ENCODE results near the gene CORO6. TPM values are rescaled to one million over a fixed set of nuclear protein-coding genes. Genes with fewer than 3 reads are reported as not detected.

Gene CORO6
- total RNA-seq (ENCODE audit: low replicate concordance), result 3.5 and 9.4 TPM in 2 replicates

DNA sequence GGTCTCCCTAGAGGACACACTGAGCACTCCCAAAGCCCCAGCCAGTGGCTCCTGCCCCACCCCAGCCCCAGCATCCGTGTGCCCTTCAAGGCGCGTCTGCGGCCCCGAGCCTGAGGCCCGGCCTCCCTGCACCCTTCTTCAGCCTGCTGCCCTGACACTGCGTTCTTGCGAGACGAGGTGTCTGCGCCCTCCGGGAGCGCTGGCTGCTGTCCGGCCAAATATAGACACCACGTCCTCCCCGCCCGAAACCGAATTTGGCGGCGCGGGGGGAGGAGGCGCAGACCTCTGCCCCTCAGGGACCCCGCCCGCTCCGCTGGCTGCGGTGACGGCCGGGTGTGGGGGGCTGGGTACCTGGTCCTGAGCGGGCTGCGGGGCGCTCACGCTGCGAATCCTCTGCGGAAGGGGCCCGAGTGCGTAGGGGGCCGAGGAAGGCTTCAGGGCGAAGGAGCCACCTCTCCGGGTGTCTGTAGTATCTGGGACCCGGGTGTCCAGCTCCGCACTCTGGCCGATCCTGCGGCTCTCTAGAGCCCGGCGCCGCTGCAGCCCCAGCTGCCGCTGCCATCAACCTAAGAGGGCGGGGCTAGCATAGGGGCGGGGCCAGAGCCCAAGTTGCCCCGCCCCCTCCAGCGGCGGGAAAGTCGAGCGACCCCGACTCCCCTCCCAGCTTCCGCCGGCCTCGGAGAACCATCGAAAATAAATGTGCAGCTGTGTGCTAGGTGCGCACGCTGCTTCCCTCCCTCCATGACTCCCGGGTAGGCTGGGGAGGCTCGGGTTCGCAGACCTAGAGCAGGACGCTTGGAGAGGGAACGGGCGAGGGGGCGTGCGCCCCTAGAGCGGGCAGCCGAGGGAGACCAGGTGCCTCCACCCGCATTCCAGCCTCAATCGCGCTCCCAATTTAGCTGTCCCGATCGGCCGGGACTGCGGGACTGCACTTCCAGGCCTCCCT is at the start of gene CORO6:
TSS of gene CORO6 (minus strand) at position 576 of the 946 bp plus-strand sequence. CDS start 1,491 bp downstream, outside the sequence.

DNA sequence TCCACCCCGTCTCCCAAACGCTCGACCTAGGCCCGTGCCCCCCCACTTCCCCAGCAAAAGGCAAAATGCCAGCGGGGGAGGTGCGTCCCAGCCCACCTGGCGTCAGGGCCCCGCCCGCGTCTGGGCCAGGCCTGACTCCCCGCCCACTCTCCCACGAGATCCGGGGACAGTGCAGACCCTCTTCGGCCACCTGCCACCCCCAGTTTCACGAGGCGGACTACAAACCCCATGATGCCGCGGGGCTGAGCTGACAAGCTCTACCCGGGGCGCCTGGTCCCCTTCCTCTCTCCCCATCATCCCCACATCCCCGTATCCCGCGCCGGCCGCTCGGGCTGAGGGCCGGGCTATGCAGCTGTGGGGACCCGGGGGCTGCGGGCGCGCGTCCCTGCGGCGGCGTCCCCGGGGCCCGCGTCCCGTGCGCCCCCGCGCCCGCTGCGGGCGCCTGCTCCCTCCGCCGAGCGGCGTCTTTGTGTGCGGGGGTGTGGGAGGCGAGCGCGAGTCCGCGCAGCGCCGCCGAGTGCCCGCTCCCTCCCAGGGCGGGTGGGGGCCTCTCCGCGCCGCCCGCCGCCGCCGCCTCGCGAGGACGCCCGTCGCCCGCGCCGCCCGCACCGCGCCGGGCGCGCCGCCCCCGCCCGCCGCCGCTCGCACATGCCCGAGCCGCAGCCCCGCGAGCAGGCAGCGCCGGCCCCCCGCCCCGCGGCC is 29.7 kb downstream of the CORO6 start, which contains the start of gene ANKRD13B:
TSS of gene ANKRD13B (plus strand) at position 283 of the 702 bp plus-strand sequence. CDS start 490 bp downstream, outside the sequence.

DNA sequence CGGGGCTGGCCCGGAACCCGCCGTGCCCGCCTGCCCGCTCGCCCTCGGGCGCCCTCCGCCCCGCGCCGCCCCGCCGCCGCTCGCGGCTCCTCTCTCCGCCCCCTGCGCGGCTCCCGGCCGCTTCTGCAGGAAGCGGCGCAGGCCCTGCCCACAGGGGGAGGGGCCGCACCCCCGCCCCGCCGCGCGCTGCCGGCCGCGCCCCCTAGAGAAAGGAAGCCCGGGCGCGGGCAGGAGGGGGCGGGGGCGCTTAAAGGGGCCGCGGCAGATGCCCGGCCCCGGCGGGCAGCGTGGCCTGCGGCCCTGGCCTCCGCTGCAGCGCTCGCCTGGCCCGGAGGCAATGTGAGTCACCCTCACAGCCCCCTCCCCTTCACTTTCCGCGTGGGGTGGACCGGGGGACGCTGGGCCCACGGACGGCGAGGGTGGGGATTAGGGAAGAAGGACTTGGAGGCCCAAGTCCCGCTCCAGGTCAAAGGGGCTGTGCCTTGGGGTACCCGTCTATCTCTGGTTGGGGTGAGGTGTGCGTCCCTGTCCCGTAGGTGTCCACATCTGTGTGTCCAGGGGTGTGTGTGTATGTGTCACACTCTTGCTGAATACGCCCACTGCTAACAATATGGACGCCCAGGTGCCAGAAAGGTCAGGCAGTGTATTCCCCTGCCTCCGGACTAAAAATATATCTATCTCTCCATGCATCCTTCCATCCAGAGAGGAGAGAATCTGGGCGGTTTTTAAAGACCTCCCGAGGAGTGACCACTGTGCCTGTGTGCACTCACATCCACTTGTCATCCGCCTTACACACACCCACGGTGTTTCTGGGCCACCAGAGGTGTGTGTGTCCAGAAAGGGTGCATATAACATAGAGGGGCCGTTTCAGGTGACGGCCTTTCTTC is 32.9 kb downstream of the CORO6 start, which contains the start of gene GIT1:
TSS of gene GIT1 (minus strand) at position 125 of the 887 bp plus-strand sequence. CDS start 270 bp downstream, outside the sequence.

DNA sequence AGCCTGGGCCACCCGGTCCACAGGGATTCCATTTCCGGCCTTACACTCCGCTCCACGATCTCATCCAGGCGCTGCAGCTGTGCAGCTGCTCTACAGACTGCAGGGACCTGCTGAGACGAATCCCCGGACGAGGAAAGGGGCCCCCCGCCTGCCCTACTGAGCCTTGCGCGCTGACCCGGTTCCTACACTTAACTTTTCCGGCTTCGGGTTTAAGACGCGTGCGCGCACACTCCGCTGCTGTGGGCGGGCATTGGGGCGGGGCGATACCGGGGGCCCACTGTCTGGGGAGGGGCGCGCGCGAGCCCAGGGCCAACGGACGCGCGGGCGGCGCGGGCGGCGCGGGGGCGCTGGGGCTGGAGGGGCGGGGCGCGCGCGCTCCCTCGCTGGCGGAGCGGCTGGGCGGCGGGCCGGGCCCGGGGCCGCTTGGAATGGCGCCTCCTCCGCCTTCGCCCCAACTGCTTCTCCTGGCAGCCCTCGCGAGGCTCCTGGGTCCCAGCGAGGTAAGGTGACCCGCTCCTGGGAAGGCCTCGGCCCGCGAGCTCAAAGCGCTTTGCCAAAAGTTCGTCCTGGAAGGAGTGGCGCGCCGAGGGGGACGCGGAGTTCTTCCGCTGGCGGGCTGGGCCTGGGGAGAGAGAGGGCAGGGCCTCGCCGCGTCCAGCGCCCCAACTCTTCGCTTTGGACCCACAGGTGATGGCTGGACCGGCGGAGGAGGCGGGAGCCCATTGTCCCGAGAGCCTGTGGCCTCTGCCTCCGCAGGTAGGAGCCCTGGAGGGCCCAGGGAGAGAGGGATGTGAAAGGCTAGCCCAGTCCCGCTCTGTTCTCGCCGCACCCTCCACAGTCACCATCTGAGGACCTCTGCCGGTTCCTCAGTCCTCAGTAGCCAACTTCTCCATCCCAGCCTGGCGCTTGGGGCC is 54.1 kb downstream of the CORO6 start, which contains the start of gene TP53I13:
TSS of gene TP53I13 (plus strand) at position 371 of the 914 bp plus-strand sequence. CDS start at position 429, 58 bp downstream.

DNA sequence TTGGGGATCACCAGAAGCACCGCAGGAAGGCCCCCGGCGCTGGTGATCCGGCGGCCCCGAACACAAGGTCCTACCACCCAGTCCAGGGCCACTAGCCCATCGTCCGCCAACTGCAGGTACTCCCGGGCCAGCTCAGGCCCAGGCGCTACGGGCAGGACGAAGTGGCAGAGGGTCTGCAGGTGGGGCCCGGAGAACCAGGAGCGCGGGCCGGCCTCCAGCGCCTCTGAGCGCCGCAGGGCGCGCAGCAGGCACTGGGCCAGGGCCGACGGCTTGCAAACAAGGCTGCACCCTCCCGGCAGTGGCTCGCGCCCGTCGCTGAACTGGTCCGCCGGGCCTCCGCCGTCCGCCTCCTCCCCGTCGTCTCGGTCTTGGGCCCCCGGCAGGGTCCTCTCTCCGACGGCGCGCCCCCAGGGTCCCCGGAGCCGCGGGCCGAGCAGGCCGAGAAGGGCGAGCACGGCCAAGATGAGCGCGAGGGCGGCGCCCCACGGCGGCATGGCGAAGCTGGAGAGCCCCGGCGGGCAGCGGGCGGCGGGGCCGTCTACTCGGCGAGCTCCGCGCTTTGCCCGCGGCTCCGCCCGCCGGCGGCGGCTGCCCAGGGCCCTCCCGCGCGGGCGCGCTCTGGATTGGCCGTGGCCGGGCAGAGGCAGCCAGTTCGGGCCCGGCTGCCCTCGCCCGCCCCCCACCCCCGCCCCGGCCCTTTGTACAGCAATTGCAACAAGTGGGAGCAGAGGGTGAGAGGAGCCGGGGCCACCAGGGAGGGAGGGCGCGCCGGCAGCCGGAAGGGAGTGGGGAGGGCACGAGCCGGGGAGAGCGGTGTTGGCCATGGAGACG is 56.0 kb downstream of the CORO6 start, which contains the start of gene ABHD15:
TSS of gene ABHD15 (minus strand) at position 565 of the 831 bp plus-strand sequence. CDS start at position 494, 71 bp downstream.

Other genes starting within 250 kb of the CORO6 start
- 36.2 and 37.6 TPM in 2 replicates for gene TAOK1, start 232.5 kb downstream of the CORO6 start, total RNA-seq (ENCODE audit: low replicate concordance)
- 5.0 and 6.0 TPM in 2 replicates for gene ABHD15, start 55.9 kb downstream of the CORO6 start, total RNA-seq (ENCODE audit: low replicate concordance)
- 20.2 and 48.6 TPM in 2 replicates for gene TP53I13, start 54.2 kb downstream of the CORO6 start, total RNA-seq (ENCODE audit: low replicate concordance)
- gene GIT1, start 33.3 kb downstream of the CORO6 start, total RNA-seq (ENCODE audit: low replicate concordance), result 13.5 and 28.2 TPM in 2 replicates
- 4.0 and 4.4 TPM in 2 replicates for gene ANKRD13B, start 29.8 kb downstream of the CORO6 start, total RNA-seq (ENCODE audit: low replicate concordance)